ENCODE results near the gene ATF7IP2.

The ATF7IP2 gene

DNA sequence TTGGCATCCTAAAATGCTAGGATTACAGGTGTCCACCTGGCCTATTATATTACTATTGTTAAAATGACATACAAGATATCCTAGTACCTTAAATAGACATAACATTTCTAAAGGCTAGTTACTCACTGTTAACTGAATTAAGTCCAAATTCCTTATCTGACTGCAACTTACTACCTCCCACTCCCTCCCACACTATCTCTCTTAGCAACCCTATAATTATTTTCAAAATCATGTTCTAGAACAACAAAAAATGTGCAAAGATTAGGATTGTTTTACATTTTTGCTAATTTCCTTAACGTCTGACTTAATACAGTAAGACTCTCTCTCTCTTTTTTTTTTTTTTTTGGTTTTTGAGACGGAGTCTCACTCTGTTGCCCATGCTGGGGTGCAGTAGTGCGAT lies 2.2 kb upstream of the ATF7IP2 start (continued):
- TF ChIP-seq, protein P1, sequence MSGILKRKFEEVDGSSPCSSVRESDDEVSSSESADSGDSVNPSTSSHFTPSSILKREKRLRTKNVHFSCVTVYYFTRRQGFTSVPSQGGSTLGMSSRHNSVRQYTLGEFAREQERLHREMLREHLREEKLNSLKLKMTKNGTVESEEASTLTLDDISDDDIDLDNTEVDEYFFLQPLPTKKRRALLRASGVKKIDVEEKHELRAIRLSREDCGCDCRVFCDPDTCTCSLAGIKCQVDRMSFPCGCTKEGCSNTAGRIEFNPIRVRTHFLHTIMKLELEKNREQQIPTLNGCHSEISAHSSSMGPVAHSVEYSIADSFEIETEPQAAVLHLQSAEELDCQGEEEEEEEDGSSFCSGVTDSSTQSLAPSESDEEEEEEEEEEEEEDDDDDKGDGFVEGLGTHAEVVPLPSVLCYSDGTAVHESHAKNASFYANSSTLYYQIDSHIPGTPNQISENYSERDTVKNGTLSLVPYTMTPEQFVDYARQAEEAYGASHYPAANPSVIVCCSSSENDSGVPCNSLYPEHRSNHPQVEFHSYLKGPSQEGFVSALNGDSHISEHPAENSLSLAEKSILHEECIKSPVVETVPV (CRISPR knock-in tag; IDR thresholded peaks at IDR 0.05): no peak
- TF ChIP-seq, protein P2, sequence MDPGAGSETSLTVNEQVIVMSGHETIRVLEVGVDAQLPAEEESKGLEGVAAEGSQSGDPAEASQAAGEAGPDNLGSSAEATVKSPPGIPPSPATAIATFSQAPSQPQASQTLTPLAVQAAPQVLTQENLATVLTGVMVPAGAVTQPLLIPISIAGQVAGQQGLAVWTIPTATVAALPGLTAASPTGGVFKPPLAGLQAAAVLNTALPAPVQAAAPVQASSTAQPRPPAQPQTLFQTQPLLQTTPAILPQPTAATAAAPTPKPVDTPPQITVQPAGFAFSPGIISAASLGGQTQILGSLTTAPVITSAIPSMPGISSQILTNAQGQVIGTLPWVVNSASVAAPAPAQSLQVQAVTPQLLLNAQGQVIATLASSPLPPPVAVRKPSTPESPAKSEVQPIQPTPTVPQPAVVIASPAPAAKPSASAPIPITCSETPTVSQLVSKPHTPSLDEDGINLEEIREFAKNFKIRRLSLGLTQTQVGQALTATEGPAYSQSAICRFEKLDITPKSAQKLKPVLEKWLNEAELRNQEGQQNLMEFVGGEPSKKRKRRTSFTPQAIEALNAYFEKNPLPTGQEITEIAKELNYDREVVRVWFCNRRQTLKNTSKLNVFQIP (CRISPR knock-in tag; IDR thresholded peaks at IDR 0.05; ENCODE audit: borderline replicate concordance, low read depth): no peak
- TF ChIP-seq ISL1 (CRISPR knock-in tag; IDR thresholded peaks at IDR 0.05): no peak
- no peak for TF ChIP-seq ESRRG (CRISPR knock-in tag; IDR thresholded peaks at IDR 0.05)

DNA sequence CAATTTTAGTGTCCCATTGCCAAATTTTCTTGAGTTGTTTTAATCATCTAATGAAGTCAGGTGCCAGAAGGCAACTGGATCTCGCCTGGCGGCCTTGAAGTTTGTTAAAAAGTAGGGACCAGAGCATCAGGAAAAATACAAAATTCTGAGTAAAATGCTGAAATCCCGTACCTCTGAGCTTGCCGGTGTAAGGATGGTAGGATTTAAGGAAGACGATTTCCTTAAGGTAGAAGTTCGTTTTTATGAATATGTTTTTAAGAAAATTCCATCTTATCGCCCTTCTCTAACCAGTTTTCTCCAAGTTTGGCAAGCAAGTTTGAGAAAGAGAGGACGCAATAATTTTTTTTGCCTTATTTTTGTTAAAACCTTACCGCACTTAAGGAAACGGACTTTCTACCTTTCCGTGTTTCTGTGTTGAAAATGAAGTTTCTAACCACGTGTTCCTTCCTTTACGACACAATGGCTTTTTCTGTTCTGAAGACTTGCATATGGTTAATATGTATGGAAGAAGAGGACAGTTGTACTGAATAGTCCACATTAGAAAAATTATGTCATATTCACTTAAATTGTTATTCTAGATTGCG lies 748 bp downstream of the ATF7IP2 start:
- ATAC-seq: no peak
- no peak for TF ChIP-seq BACH2 (CRISPR knock-in tag; IDR thresholded peaks at IDR 0.05; ENCODE audit: borderline replicate concordance)
- TF ChIP-seq, protein P3, sequence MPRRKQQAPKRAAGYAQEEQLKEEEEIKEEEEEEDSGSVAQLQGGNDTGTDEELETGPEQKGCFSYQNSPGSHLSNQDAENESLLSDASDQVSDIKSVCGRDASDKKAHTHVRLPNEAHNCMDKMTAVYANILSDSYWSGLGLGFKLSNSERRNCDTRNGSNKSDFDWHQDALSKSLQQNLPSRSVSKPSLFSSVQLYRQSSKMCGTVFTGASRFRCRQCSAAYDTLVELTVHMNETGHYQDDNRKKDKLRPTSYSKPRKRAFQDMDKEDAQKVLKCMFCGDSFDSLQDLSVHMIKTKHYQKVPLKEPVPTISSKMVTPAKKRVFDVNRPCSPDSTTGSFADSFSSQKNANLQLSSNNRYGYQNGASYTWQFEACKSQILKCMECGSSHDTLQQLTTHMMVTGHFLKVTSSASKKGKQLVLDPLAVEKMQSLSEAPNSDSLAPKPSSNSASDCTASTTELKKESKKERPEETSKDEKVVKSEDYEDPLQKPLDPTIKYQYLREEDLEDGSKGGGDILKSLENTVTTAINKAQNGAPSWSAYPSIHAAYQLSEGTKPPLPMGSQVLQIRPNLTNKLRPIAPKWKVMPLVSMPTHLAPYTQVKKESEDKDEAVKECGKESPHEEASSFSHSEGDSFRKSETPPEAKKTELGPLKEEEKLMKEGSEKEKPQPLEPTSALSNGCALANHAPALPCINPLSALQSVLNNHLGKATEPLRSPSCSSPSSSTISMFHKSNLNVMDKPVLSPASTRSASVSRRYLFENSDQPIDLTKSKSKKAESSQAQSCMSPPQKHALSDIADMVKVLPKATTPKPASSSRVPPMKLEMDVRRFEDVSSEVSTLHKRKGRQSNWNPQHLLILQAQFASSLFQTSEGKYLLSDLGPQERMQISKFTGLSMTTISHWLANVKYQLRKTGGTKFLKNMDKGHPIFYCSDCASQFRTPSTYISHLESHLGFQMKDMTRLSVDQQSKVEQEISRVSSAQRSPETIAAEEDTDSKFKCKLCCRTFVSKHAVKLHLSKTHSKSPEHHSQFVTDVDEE (CRISPR knock-in tag; IDR thresholded peaks at IDR 0.05): no peak
- no peak for TF ChIP-seq TOX (CRISPR knock-in tag; IDR thresholded peaks at IDR 0.05; ENCODE audit: borderline replicate concordance)
- TF ChIP-seq RARB (CRISPR knock-in tag; IDR thresholded peaks at IDR 0.05): no peak
- no peak for TF ChIP-seq TCF4 (CRISPR knock-in tag; IDR thresholded peaks at IDR 0.05; ENCODE audit: borderline replicate concordance)
- no peak for TF ChIP-seq ESRRG (CRISPR knock-in tag; IDR thresholded peaks at IDR 0.05)
- TF ChIP-seq, protein P2 (CRISPR knock-in tag; IDR thresholded peaks at IDR 0.05; ENCODE audit: borderline replicate concordance, low read depth): no peak
- TF ChIP-seq ZNF8 (CRISPR knock-in tag; IDR thresholded peaks at IDR 0.05): no peak
- no peak for TF ChIP-seq PPARA (CRISPR knock-in tag; IDR thresholded peaks at IDR 0.05; ENCODE audit: borderline replicate concordance)
- TF ChIP-seq SNAI2 (CRISPR knock-in tag; IDR thresholded peaks at IDR 0.05): no peak
- no peak for TF ChIP-seq OSR1 (CRISPR knock-in tag; IDR thresholded peaks at IDR 0.05)
- no peak for TF ChIP-seq ZFP3 (CRISPR knock-in tag; IDR thresholded peaks at IDR 0.05)
- no peak for TF ChIP-seq ZNF565 (CRISPR knock-in tag; conservative IDR thresholded peaks at IDR 0.05; ENCODE audit: low read depth)
- TF ChIP-seq, protein P1 (CRISPR knock-in tag; IDR thresholded peaks at IDR 0.05): no peak
- TF ChIP-seq, protein P4, sequence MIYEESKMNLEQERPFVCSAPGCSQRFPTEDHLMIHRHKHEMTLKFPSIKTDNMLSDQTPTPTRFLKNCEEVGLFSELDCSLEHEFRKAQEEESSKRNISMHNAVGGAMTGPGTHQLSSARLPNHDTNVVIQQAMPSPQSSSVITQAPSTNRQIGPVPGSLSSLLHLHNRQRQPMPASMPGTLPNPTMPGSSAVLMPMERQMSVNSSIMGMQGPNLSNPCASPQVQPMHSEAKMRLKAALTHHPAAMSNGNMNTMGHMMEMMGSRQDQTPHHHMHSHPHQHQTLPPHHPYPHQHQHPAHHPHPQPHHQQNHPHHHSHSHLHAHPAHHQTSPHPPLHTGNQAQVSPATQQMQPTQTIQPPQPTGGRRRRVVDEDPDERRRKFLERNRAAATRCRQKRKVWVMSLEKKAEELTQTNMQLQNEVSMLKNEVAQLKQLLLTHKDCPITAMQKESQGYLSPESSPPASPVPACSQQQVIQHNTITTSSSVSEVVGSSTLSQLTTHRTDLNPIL (CRISPR knock-in tag; IDR thresholded peaks at IDR 0.05; ENCODE audit: low read depth): no peak
- TF ChIP-seq ZNF70 (CRISPR knock-in tag; IDR thresholded peaks at IDR 0.05): no peak
- no peak for TF ChIP-seq GLIS3 (CRISPR knock-in tag; IDR thresholded peaks at IDR 0.05)
- TF ChIP-seq ZFP30 (CRISPR knock-in tag; IDR thresholded peaks at IDR 0.05): no peak
- TF ChIP-seq ZC3H10 (CRISPR knock-in tag; IDR thresholded peaks at IDR 0.05): no peak

DNA sequence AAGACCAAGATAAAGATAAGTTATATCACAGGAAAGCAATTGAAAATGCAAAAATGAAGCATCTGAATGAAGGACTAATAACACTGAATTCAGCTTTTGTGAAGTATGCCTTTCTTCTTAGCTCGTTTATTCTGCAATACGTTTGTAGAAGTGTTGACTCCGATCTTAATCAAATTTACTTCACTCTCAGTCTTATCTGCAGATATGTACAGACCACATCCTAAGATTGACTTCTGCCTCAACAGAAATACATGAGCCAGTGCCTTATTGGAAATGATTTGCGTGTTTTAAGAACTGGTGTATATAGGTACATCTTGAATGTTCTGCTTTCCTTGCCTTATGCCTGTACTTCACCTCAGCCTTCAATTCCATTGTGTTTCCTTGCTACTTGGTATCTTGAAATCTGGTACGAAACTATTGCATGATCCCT lies 1.3 kb downstream of the ATF7IP2 start:
- ATAC-seq: no peak
- TF ChIP-seq ESRRG (CRISPR knock-in tag; IDR thresholded peaks at IDR 0.05) (no peak), RARB (CRISPR knock-in tag; IDR thresholded peaks at IDR 0.05) (no peak), BACH2 (CRISPR knock-in tag; IDR thresholded peaks at IDR 0.05; ENCODE audit: borderline replicate concordance) (no peak), TCF4 (CRISPR knock-in tag; IDR thresholded peaks at IDR 0.05; ENCODE audit: borderline replicate concordance) (no peak), GLIS3 (CRISPR knock-in tag; IDR thresholded peaks at IDR 0.05) (no peak)
- TF ChIP-seq, protein P1 (CRISPR knock-in tag; IDR thresholded peaks at IDR 0.05): no peak
- TF ChIP-seq, protein P3 (CRISPR knock-in tag; IDR thresholded peaks at IDR 0.05): no peak
